Measurements from ENCODE around the gene ZNHIT1.

ZNHIT1 gene

GRCh38 chr7:101232141-101232850, 14.3 kb downstream of the ZNHIT1 start:
- no peak overlapping the region for H3K27ac ChIP-seq (replicated peaks)
- no peak for DNase-seq (ENCODE audit: low read depth in 1 of 2, low spot score in 1 of 2)
- no peak overlapping the region for H3K4me3 ChIP-seq (replicated peaks; ENCODE audit: insufficient read depth, low read length)
- TF ChIP-seq POLR2AphosphoS5 (IDR thresholded peaks at IDR 0.05; ENCODE audit: low read depth) (no peak), REST (IDR thresholded peaks at IDR 0.05; ENCODE audit: insufficient replicate concordance, low read depth) (no peak), GABPA (IDR thresholded peaks at IDR 0.05; ENCODE audit: low read depth) (no peak), SPI1 (IDR thresholded peaks at IDR 0.05; ENCODE audit: borderline replicate concordance, low read depth) (no peak)
- TF ChIP-seq, protein P1, sequence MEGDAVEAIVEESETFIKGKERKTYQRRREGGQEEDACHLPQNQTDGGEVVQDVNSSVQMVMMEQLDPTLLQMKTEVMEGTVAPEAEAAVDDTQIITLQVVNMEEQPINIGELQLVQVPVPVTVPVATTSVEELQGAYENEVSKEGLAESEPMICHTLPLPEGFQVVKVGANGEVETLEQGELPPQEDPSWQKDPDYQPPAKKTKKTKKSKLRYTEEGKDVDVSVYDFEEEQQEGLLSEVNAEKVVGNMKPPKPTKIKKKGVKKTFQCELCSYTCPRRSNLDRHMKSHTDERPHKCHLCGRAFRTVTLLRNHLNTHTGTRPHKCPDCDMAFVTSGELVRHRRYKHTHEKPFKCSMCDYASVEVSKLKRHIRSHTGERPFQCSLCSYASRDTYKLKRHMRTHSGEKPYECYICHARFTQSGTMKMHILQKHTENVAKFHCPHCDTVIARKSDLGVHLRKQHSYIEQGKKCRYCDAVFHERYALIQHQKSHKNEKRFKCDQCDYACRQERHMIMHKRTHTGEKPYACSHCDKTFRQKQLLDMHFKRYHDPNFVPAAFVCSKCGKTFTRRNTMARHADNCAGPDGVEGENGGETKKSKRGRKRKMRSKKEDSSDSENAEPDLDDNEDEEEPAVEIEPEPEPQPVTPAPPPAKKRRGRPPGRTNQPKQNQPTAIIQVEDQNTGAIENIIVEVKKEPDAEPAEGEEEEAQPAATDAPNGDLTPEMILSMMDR (IDR thresholded peaks at IDR 0.05; ENCODE audit: insufficient read depth, low read length), result no peak
- H3K27me3 ChIP-seq (ENCODE audit: insufficient read depth, poor library complexity, severe bottlenecking), result no peaks in the 10 kb centered on the region

- TF ChIP-seq POLR2AphosphoS5 (IDR thresholded peaks at IDR 0.05; ENCODE audit: low read depth) (no peak), SPI1 (IDR thresholded peaks at IDR 0.05; ENCODE audit: borderline replicate concordance, low read depth) (no peak), GABPA (IDR thresholded peaks at IDR 0.05; ENCODE audit: low read depth) (no peak), REST (IDR thresholded peaks at IDR 0.05; ENCODE audit: insufficient replicate concordance, low read depth) (no peak)
- TF ChIP-seq, protein P1 (IDR thresholded peaks at IDR 0.05; ENCODE audit: insufficient read depth, low read length), result no peak
- H3K27ac ChIP-seq (replicated peaks), result no peak overlapping the region
- H3K4me3 ChIP-seq (replicated peaks; ENCODE audit: insufficient read depth, low read length), result no peak overlapping the region
- no peak for DNase-seq (ENCODE audit: low read depth in 1 of 2, low spot score in 1 of 2)
- H3K27me3 ChIP-seq (ENCODE audit: insufficient read depth, poor library complexity, severe bottlenecking), result no peaks in the 10 kb centered on the region
These were observed 16.1 kb downstream of the ZNHIT1 start for GRCh38 chr7:101233907-101234547.

- Histone ChIP-seq H3K27me3 (ENCODE audit: insufficient read depth, poor library complexity, severe bottlenecking) (no peaks in the 10 kb centered on the region), H3K4me3 (replicated peaks; ENCODE audit: insufficient read depth, low read length) (no peak overlapping the region), H3K27ac (replicated peaks) (no peak overlapping the region)
- DNase-seq (ENCODE audit: low read depth in 1 of 2, low spot score in 1 of 2), result no peak
- TF ChIP-seq GABPA (IDR thresholded peaks at IDR 0.05; ENCODE audit: low read depth) (no peak), SPI1 (IDR thresholded peaks at IDR 0.05; ENCODE audit: borderline replicate concordance, low read depth) (no peak), POLR2AphosphoS5 (IDR thresholded peaks at IDR 0.05; ENCODE audit: low read depth) (no peak), REST (IDR thresholded peaks at IDR 0.05; ENCODE audit: insufficient replicate concordance, low read depth) (no peak)
- TF ChIP-seq, protein P1 (IDR thresholded peaks at IDR 0.05; ENCODE audit: insufficient read depth, low read length), result no peak
These were observed 16.7 kb downstream of the ZNHIT1 start for GRCh38 chr7:101234636-101235035.
